Measurements from ENCODE around the gene PKP4.

The PKP4 gene

DNA sequence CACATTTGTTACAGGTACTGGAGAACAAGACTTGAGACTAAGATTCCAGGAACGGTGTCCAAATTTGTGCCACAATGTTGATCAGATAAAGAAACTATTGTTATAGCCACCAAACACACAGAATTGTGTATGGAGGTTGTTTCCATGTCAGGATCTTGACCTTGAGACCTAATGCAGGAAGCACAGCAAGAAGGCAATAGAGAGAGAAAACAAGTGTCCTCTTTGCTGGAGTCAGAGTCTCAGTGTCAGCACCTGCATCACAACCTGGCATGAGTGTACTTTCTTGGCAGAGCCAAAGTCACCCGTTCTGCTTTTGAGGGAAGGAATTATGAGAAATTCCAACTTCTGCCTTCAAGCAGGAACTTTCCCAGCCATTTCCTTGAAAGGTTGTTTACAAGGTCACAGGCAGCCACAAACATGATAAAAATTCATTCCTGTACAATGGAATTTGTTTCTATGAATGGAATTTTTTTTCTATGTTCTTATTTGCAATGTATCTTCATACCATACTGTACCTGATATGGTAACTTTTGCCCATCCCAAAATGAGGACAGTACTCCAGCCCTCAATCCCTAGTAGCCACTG, 118.4 kb downstream of the PKP4 start:
- H3K4me3 ChIP-seq (ENCODE audit: low read length) = no peak overlapping the region
- no peak for DNase-seq (ENCODE audit: low read depth, low spot score)

DNA sequence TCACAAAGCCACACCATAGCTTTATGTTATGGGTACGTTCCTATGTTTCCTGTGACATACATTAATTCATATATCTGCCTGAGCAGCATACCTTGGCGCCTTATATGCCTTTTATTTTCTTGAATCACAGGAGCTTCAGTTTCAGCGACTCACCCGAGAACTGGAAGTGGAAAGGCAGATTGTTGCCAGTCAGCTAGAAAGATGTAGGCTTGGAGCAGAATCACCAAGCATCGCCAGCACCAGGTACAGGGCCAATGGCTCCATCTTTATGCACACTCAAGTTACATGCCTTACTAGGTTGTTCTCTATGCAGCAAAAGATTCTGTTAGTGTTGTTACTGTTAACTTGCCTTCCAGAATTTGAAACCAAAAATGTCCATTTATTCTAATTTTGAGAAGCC, 120.4 kb downstream of the PKP4 start:
- DNase-seq (ENCODE audit: low read depth, low spot score) = no peak
- no peak overlapping the region for H3K4me3 ChIP-seq (ENCODE audit: low read length)

DNA sequence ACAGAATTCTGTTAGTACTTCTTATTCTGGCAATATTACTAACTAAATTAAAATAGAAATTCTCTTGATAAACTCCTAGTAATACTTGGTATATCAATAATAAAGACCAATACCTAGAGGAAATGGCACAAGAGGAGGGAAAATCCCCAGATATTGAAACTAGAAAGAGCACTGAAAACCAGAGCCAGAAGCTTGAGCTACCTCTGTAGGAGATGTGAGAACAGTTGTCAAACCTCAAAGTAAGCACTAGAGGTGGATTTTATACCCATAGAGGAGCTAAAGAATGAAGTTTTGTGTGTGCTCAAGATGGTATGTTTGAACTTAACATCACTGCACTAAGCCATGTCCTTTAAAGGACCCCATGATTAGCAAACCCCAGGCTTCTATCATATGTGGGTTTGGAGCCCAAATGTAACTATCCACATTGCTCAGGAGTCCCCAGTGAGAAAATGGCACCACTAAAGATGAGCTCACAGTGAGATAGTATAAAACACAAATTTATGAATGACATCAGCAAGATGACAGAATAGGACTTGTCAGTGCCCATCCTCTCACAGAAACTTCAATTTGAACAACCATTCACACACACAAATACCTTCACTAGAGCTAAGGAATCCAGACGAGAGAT, 122.1 kb downstream of the PKP4 start:
- DNase-seq (ENCODE audit: low read depth, low spot score) = no peak
- H3K4me3 ChIP-seq (ENCODE audit: low read length) = no peak overlapping the region

DNA sequence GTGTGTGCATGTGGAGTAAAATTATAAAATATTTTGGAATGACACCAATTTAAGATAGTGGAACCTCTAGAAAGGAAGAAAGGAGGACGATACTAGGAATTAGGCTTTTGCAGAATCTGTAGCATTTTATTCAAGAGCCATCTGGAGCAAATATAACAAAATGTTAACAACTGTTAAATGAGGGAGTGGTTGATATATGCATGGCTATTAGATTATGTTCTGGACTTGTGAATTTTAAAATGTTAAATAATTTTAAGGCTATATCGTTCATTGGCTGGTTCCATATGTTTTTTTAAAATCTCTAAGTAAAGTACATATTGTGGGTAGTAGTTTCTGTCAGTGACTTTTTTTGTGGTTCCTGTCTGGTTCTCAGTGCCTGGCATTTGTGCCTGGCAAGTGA, 123.2 kb downstream of the PKP4 start:
- no peak for DNase-seq (ENCODE audit: low read depth, low spot score)
- no peak overlapping the region for H3K4me3 ChIP-seq (ENCODE audit: low read length)

DNA sequence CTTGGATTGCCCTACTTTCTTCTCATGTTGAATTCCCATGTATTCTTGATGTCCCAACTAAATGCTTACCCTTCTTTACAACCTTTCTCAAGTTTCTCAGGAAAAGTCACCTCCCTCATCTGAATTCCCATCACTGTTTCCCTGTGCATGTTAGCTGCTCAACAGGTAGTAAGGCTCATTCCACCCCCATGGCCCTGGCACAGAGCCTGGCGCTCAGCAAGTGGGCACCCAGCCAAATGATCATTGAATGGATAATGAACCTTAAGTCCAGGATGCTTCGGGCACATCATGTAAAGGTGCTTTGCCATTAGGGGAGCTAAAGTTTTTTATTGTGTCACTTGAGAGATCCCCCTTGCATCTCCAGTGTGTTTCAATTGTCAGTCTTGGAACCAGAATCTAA, 124.0 kb downstream of the PKP4 start:
- no peak overlapping the region for H3K4me3 ChIP-seq (ENCODE audit: low read length)
- DNase-seq (ENCODE audit: low read depth, low spot score) = no peak

DNA sequence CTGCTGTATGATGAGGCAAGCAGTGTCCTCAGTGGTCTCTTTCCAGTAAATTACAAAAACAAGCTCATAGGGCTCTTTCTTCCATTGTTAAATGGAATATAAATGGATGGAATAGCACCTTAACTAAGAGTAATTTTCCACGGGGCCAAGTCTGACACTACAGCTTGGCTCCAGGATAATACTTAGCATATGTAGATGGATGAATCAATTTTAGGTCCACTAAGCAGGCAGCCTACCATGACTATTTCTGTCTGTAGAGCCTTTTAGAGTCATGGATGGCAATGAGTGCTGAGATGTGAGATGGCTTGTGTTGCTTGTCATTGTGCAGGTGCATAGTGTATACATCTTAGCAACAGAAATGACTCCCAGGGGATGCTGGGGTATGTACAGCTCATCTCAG, 125.9 kb downstream of the PKP4 start:
- no peak overlapping the region for H3K4me3 ChIP-seq (ENCODE audit: low read length)
- DNase-seq (ENCODE audit: low read depth, low spot score) = no peak

DNA sequence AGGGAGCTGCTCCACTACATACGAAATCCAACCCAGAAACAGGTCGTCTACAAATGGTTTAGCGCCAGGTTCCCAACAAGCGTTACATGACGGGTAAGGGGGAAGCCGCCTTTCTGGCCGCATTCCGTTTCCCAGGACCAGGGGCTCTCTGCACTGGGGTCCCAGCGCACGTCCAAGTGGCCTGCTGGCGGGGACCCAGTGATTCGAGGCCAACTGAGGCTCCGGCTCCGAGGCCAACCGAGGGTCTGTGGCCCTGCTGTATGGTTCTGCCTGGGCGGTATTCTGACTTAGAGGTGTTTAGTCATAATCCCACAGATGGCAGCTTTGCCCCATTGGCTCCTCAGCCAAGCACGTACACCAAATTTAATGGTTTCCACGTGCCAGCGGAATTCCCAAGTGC, 127.2 kb downstream of the PKP4 start:
- H3K4me3 ChIP-seq (ENCODE audit: low read length) = no peak overlapping the region
- DNase-seq (ENCODE audit: low read depth, low spot score) = no peak

DNA sequence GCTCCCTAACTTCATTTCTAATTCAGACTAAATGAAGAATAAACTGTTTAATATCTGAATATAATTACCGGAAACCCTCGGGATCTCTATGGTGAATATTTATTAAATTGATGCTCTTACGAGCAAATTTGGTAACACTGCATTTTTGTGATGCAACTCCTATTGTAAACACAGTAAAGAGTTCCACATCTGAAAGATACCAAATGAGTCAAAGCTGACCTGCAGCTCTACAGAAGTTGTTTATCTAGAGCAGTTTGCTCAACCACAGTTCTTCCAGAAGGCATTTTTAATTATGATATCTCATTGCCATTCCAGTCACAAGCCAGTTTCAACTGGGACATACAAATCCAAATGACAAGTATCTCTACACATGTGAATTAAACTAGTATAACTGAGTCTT, 129.7 kb downstream of the PKP4 start:
- no peak overlapping the region for H3K4me3 ChIP-seq (ENCODE audit: low read length)
- DNase-seq (ENCODE audit: low read depth, low spot score) = no peak

DNA sequence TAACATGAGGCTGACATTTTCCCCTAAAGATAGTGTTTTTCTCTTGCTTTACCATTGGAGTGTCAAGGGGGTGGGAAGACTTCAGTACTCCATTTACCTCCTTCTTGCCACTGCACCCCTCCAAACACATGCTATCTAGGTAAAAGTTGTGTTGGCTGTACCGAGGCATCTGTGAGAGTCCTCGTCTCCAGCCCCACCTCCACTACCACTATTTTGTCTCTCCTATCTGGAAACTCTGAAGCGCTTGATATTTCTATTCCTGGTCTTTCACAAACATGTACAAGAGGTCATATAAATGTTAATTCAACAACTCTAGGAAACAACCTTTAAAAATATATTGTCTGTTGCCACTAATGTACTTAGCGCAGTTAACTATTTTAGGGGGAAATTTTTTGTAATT, 132.6 kb downstream of the PKP4 start:
- H3K4me3 ChIP-seq (ENCODE audit: low read length) = no peak overlapping the region
- DNase-seq (ENCODE audit: low read depth, low spot score) = no peak

DNA sequence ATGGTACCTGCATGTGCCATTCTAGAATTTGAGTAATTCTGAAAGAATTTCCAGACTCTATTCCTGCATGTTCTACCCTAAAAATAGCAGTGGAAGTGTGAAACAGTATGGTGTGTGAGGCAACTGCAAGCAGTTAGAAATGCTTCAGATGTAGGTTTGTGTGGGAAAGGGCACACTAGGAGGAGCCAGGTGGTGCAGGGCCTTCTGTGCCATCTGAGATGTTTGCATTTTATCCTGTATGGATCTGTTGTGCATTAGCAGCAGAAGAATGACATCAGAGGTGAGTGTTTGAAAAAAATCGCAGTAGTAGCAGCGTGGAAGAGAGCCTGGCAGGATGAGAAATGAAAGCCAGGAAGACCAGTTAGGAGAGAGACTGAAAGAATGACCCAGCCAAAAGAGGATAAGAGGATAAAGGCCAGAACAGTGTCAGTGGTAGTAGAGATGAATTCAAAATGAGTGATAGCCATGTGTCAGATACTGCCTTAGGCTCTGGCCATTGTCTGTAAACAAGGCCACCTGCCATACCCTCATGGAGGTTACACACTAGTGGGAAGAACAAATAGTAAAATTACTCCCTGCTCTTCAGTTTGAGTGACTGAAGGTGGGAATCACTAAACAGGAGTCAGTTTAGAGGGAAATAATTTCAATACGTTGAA, 142.2 kb downstream of the PKP4 start:
- no peak for DNase-seq (ENCODE audit: low read depth, low spot score)
- H3K4me3 ChIP-seq (ENCODE audit: low read length) = no peak overlapping the region

DNA sequence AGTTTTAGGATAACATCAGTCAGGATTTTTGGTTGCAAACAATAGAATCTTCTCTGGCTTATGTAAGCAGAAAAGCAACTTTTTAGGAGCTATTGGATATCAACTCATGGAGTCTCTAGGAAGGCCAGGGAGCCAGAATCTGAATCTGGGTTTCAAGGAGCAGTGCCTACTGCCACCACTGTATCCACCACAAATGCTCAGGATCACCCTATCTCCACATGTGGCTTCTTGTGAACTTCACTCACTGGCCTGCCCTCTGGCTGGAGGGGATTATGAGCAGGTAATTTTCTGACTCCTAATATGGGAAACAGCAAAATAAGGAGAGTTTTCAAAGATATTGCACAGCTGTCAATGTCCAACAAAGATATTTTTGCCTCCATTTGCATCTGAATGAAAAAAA, 142.9 kb downstream of the PKP4 start:
- no peak overlapping the region for H3K4me3 ChIP-seq (ENCODE audit: low read length)
- no peak for DNase-seq (ENCODE audit: low read depth, low spot score)

DNA sequence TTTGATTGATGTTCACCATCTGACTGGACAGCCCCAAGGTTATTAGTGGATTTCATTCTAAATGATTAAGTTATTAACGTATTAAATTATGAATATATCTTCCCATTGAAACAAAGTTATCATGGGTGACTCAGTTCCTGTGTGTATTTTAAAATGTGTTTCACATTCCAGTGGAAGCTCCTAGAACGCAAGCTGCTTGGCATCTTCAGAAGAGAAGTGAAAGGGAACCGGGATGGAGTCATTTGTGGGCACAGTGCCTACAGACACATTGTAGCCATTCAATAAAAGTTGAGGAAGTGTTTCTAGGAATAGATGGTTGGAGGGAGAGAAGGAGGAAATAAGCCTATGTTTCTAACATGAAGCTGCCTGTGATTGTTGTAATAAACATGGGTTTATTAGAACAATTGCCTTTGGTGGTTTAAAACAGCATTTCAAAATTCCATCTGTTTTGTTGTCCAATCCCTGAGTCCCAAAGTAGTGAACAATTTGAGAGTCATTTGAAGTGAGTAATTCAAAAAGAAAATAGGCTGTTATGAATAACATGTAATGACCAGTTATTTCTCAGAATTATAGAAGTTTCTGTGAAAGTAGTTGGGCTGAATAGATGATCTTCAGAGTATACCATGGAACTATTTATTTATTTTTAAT, 143.5 kb downstream of the PKP4 start:
- no peak overlapping the region for H3K4me3 ChIP-seq (ENCODE audit: low read length)
- DNase-seq (ENCODE audit: low read depth, low spot score) = no peak

DNA sequence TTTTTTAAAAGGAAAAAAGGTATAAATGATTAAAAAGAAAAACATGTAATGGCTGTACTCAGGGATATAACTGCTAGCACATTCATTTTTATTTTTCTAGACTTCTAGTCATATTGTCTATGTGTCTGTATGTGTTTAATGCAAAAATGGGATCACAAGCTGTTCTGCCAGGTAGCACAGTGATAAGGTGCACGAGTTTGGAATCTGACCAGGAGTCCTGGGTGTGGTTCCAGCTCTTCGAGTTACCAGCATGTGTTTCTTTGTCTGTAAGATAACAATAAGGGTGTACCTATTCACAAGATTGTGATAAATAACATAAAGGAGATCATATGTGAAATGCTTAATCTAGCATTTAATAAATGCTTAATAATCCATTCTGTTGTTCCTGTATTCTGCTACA, 145.3 kb downstream of the PKP4 start:
- no peak for DNase-seq (ENCODE audit: low read depth, low spot score)

DNA sequence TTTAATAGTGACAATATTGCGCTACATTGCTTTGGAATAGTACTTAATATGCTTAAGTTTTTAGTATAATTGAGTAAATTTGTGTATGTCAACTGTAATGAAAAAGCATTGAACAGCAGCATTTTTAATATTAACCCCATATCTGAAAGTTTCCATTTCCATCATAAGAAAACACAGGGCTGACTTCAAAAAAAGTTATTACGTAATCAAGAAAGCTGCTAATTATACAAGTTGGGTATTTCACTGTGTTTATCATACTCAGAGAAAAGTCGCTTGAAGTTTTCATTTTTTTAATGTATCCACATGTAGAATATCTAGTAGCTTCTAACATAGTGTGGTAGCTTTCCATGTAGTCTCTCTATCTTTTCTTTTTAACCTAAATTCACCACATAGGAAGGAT, 146.5 kb downstream of the PKP4 start:
- no peak for DNase-seq (ENCODE audit: low read depth, low spot score)
- no peak overlapping the region for H3K4me3 ChIP-seq (ENCODE audit: low read length)

More for the DNA sequence above, 145.3 kb downstream of the PKP4 start:
- no peak overlapping the region for H3K4me3 ChIP-seq (ENCODE audit: low read length)

DNA sequence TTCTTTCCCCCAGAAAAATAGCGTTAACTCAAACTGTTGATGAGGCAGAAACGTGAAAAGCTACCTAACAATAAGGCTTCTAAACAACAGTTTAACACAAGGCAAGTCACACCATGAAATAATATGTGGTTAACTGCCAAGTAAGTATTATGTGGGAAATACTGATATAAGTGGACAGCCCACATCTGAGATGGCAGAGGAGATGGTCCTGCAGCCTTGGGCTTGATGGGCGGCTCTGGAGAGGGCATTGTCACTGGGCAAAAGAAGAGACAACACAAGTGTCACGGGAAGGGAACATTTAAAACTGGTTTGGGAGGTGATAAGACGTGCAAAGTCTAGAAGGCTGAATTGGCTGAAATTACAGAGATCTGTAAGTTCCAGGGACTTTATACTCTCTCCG, 147.2 kb downstream of the PKP4 start:
- DNase-seq (ENCODE audit: low read depth, low spot score) = no peak
- H3K4me3 ChIP-seq (ENCODE audit: low read length) = no peak overlapping the region

DNA sequence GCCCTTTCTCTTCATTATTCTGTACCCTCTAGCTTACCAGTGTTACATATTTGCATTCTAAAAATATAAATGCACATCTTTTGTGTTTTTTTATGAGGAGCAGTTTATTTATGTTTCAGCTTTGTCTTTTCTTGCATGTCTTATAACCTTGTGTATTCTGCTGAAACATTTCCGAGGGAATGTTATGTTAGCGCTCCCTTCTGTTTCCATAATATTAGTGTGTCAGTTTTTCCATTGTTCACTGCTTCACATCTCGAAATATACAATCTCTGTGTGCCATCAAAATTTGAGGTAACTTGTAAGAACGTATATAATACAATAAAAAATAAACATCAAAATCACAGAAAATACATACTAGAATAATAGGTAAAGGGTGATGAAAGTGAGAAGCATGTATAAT, 153.3 kb downstream of the PKP4 start:
- no peak overlapping the region for H3K4me3 ChIP-seq (ENCODE audit: low read length)
- no peak for DNase-seq (ENCODE audit: low read depth, low spot score)

DNA sequence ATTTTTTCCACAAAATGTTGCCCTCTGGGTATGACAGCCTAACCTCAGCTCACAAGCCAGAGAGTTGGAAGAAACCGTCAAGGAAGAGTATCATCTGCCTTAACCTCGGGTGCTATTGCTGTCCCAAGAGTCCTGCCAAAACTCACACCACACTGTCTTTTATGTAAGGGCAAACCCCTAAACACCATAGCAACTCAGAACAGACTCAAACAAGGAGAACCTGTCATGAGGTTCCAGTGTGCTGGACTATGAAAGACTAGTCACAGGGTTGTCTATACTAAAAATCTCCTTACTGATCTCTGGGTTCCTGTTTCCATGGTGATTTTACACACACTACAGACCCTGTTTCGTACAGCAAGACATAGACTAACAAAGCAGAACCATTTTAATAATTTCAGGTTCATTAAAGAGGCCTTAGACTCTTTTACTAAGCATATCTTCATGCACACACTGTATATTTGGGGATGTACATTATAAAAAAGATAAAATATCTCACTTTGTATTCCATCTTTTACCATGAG, 159.8 kb downstream of the PKP4 start:
- no peak for DNase-seq (ENCODE audit: low read depth, low spot score)

DNA sequence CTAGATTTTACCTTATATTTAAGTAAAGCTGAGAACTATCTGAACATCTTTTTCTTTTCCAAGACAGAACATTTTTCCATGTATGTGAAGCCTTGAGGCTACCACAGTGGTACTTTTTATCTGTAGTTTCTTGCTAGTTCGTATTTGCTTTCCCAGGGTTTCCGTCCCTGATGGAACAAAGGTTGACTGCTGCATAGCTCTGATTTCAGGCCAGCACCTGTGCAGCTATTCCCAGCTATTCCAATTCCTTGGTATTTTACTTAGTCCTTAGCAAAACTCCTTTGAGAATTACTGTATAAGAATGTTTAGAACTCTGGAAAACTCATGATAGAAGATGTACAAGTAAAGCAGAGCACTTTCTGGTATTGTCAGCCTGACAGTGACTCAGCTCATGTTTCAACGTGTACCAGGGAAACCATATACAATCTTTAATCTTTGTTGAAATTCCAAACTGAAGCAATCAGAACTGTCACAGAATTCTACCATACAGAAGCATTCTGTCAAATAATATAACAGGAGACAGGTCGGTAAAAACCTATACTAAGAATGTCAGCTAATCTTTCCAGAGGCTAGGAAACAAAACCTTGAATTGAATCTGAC, 162.2 kb downstream of the PKP4 start:
- DNase-seq (ENCODE audit: low read depth, low spot score) = no peak
- H3K4me3 ChIP-seq (ENCODE audit: low read length) = no peak overlapping the region

More for the DNA sequence above, 159.8 kb downstream of the PKP4 start:
- no peak overlapping the region for H3K4me3 ChIP-seq (ENCODE audit: low read length)

DNA sequence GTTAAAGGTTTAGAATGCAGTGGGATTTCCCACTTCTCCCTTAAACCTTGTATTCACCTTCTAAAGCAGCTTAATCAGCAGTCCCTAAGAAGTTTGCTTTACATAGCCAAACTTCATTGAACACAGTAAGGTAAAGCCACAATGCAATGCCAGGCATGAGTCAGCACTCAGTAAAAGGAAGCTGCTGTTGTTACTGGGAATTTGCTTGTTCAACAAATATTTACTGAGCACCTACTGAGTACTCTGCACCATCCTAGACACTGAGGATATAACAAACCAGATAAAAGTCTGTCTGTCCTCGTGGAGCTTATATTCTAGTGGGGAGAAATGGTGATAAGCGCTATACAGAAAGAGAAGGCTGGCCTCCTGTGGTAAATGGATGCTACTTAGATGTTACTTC, 162.7 kb downstream of the PKP4 start:
- H3K4me3 ChIP-seq (ENCODE audit: low read length) = no peak overlapping the region
- DNase-seq (ENCODE audit: low read depth, low spot score) = no peak

DNA sequence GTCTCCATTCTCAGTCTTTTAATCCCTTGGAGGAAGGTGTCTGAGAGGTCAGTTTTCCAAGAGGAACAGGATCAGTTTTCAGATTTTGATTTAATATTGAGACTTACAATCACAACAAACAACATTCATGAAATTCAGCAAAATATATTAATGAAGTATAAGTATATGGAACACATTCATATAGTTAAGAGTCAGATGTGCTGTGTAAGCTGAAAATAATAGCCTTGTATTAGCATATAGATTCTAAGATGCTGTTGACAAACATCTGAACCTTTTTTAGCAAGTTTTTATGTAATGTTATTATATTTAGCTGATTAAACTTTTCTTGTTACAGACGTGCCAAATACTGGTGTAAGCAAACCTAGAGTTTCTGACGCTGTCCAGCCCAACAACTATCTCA, 163.9 kb downstream of the PKP4 start:
- DNase-seq (ENCODE audit: low read depth, low spot score) = no peak
- H3K4me3 ChIP-seq (ENCODE audit: low read length) = no peak overlapping the region

Data from Jurkat, Clone E6-1 (cell line).